Lung (tissue), 12 donors: Measurements from ENCODE around the gene LRRC1. TPM values are rescaled to one million over a fixed set of nuclear protein-coding genes. Genes with fewer than 3 reads are reported as not detected.
"Not testable (repeated sequence)": the region's sequence is repeated elsewhere in the genome, so short reads cannot be mapped to it uniquely, and the experiment has no call there.

Experiments used
- ATAC-seq: fragments of 200-7000 bp; cut with Tn5 transposase; one replicate; pipeline ENCODE4 v1.9.1; 2020; ENCODE audit warnings: moderate number of reproducible peaks; ENCODE audit not compliant: insufficient read depth, low FRiP score
- DNase-seq, 3 donors: peaks; one replicate each; pipeline ENCODE4 v3.0.0-alpha.2; 2013 to 2017
- H3K27ac ChIP-seq, 2 donors: one replicate each; pipeline ENCODE4 v1.5.1; 2013; ENCODE audit warnings: mild to moderate bottlenecking in 2 of 2, moderate library complexity in 2 of 2, control low read depth in 1 of 2, inconsistent platforms in 1 of 2, low read depth in 1 of 2, low read length in 1 of 2
- H3K27me3 ChIP-seq, 3 donors: one replicate each; pipeline ENCODE4 v1.5.1; 2013; ENCODE audit warnings: low read length in 2 of 3; ENCODE audit not compliant: control insufficient read depth in 3 of 3, insufficient read depth in 3 of 3
- H3K36me3 ChIP-seq, 4 donors: one replicate each; pipeline ENCODE4 v1.5.1; 2013; ENCODE audit warnings: low read length in 4 of 4, mild to moderate bottlenecking in 1 of 4, moderate library complexity in 1 of 4; ENCODE audit not compliant: control insufficient read depth in 4 of 4, insufficient read depth in 4 of 4
- H3K4me1 ChIP-seq, 5 donors: one replicate each; pipeline ENCODE4 v1.5.1; 2013; ENCODE audit warnings: low read length in 5 of 5, mild to moderate bottlenecking in 2 of 5, moderate library complexity in 1 of 5; ENCODE audit not compliant: control insufficient read depth in 5 of 5, insufficient read depth in 5 of 5
- H3K4me3 ChIP-seq: one replicate; pipeline ENCODE4 v1.5.1; 2013; ENCODE audit warnings: mild to moderate bottlenecking, control low read depth, moderate library complexity
- H3K9ac ChIP-seq, 2 donors: one replicate each; pipeline ENCODE4 v1.5.1; 2013; ENCODE audit warnings: low read length in 2 of 2, control low read depth in 1 of 2; ENCODE audit not compliant: insufficient read depth in 1 of 2
- H3K9me3 ChIP-seq, 4 donors: one replicate each; pipeline ENCODE4 v1.5.1; 2013; ENCODE audit warnings: low read length in 3 of 4, mild to moderate bottlenecking in 1 of 4, moderate library complexity in 1 of 4; ENCODE audit not compliant: control insufficient read depth in 4 of 4, insufficient read depth in 3 of 4
- WGBS, 2 donors: extraction: QIAGEN DNeasy Blood & Tissue Kit; methylation state at CpG; one replicate each; pipeline ENCODE4 v1.1.7; 2013; 5-methylcytosine and 5-hydroxymethylcytosine counted together
- polyA plus RNA-seq, 2 donors: library from polyadenylated mRNA; stranded (reverse); fragments of 200-250 nt; gene quantifications; one replicate each; pipeline ENCODE4 v1.2.1, GENCODE V29; 2013
- total RNA-seq, 2 donors: library from RNA; depleted of rRNA in 1 of 2; stranded (reverse); fragments of >200 nt in 1 of 2; gene quantifications; one replicate each; pipeline ENCODE4 v1.2.1, GENCODE V29; 2014 to 2021
- TF ChIP-seq, protein P1 (sequence below): IDR thresholded peaks from 2 replicates; pipeline ENCODE4 v1.5.1; 2012; ENCODE audit warnings: mild to moderate bottlenecking; ENCODE audit errors: control extremely low read depth, extremely low read depth
- donor health status: control.
- donor health status: control.
- donor health status: Bipolar disorder and iron deficiency.
- donor health status: healthy.
- donor health status: DM: yes; HTN: yes; CAD: no.

The LRRC1 gene
- total and polyA plus RNA-seq, 4 donors = 4.8 to 19.9 (median 9.9) TPM

DNA sequence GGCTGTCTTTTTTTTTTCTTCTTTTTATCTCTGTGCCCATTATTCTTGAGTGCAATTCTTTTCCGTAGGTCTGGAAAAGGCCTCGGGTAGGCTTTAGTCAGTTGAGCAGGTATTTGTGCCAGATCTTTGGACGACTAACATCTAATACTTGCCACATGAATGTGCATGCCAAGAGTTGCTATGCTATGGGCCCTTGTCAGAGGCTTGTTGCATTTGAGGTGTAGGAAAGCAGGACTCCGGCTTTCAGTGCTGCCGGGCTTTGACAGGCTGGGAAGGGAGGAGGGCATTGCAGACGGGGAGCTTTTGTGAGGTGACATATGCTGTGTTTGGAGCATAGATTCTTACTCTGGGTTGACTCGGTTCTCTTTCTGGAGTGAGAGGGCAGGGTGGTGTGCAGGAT, 10.2 kb downstream of the LRRC1 start:
- H3K36me3 ChIP-seq = no peaks in the 10 kb centered on the region
- no peak overlapping the region for H3K27ac ChIP-seq
- 88 to 89% methylated on average over 7 of the region's 7 CpGs for WGBS, 2 donors
- peaks cover 0 to 8% (median 0%) of the 10 kb centered on the region in 5 donors for H3K4me1 ChIP-seq
- no peak for DNase-seq
- TF ChIP-seq, protein P1, sequence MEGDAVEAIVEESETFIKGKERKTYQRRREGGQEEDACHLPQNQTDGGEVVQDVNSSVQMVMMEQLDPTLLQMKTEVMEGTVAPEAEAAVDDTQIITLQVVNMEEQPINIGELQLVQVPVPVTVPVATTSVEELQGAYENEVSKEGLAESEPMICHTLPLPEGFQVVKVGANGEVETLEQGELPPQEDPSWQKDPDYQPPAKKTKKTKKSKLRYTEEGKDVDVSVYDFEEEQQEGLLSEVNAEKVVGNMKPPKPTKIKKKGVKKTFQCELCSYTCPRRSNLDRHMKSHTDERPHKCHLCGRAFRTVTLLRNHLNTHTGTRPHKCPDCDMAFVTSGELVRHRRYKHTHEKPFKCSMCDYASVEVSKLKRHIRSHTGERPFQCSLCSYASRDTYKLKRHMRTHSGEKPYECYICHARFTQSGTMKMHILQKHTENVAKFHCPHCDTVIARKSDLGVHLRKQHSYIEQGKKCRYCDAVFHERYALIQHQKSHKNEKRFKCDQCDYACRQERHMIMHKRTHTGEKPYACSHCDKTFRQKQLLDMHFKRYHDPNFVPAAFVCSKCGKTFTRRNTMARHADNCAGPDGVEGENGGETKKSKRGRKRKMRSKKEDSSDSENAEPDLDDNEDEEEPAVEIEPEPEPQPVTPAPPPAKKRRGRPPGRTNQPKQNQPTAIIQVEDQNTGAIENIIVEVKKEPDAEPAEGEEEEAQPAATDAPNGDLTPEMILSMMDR = no peak
- ATAC-seq = no peak
- no peak overlapping the region for H3K9ac ChIP-seq
- no peak overlapping the region for H3K4me3 ChIP-seq
- H3K9me3 ChIP-seq = no peaks in the 10 kb centered on the region
- no peaks in the 10 kb centered on the region for H3K27me3 ChIP-seq

DNA sequence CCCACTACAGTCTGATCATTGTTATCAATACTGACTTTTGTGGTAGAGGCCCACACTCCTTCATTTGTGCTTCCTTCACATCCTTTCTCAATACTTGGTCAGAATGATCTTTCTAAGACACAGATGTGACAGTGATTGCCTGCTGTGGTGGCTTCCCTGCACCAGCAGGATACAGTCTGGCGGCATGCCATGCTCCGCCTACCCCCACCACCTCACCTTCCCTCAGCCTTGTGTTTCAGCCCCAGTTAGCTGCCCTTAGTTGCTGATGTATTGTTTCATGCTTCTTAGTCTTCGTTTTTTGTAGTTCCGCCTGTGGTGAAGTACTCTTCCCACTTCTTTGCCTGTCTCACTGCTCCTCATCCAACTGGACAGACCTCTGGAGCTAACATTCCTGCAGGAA, 10.9 kb downstream of the LRRC1 start:
- no peak overlapping the region for H3K4me3 ChIP-seq
- H3K9ac ChIP-seq = no peak overlapping the region
- no peak for DNase-seq
- no peaks in the 10 kb centered on the region for H3K27me3 ChIP-seq
- TF ChIP-seq, protein P1 = no peak
- 87 to 88% methylated on average over 4 of the region's 4 CpGs for WGBS, 2 donors
- ATAC-seq = no peak
- H3K9me3 ChIP-seq = no peaks in the 10 kb centered on the region
- peaks cover 0 to 8% (median 0%) of the 10 kb centered on the region in 5 donors for H3K4me1 ChIP-seq
- H3K36me3 ChIP-seq = no peaks in the 10 kb centered on the region
- no peak overlapping the region for H3K27ac ChIP-seq

DNA sequence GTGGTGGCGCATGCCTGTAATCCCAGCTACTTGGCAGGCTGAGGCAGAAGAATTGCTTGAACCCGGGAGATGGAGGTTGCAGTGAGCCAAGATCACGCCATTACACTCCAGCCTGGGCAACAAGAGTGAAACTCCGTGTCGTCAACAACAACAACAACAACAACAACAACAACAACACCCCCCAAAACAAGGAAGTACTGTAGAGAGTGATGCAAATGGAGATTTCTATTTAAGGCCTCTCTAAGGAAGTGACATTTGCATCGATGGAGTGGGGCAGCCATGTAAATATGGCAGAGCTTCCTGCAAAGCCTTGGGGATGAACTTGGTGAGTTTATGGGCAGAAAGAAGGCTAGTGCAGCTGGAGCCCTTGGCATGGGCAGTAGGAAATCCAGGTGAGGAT, 12.8 kb downstream of the LRRC1 start:
- not testable (repeated sequence) for ATAC-seq, H3K4me3 ChIP-seq, H3K27me3 ChIP-seq, H3K9me3 ChIP-seq, H3K36me3 ChIP-seq, H3K9ac ChIP-seq, DNase-seq, H3K27ac ChIP-seq
- peaks cover 0 to 11% (median 0%) of the 10 kb centered on the region in 5 donors for H3K4me1 ChIP-seq
- WGBS, 2 donors = 92 to 93% methylated on average over 6 of the region's 6 CpGs

DNA sequence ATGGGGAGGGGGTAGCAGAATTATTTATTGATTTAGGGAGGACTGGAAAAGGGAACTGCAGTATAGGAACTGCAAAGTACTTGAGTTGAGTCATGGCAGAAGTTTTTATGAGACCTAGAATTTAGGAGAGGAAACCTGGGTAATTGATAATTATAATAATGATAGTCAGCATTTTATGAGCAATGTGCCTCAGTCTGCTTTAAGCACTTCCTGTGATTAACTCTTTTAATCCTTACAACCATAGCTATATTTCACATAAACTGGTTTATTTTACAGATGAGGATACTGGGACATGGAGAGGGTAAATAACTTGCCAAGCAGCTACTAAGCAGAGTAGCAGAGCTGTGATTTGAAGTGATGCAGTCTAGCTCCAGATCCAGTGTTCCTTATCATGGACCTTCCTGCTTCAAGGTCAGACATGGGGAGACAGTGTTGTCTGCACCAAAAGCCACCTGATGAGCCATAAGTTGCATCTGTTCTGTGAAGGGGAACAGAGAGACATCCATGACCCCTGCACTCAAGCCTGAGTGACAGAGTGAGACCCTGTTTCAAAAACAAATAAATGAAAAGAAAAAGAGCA, 13.6 kb downstream of the LRRC1 start:
- Histone ChIP-seq H3K27me3 (no peaks in the 10 kb centered on the region), H3K4me1 (peaks cover 0 to 12% (median 0%) of the 10 kb centered on the region in 5 donors), H3K9me3 (no peaks in the 10 kb centered on the region), H3K9ac (no peak overlapping the region), H3K4me3 (no peak overlapping the region), H3K27ac (no peak overlapping the region), H3K36me3 (no peaks in the 10 kb centered on the region)
- TF ChIP-seq, protein P1 = no peak
- ATAC-seq (no peak), DNase-seq (no peak)
